Superior temporal gyrus (tissue), 1 donor: ENCODE results near the gene TCEA3.
"Not testable (repeated sequence)": the region's sequence is repeated elsewhere in the genome, so short reads cannot be mapped to it uniquely, and the experiment has no call there.

Experiments
- DNase-seq: peaks from one replicate; pipeline ENCODE4 v3.0.0-alpha.2; 2016; ENCODE audit errors: extremely low spot score

TCEA3 gene

GRCh38 chr1:23392125-23392855 lies 32.3 kb downstream of the TCEA3 start:
- no peak for DNase-seq

- DNase-seq = no peak
These were observed 34.7 kb downstream of the TCEA3 start for GRCh38 chr1:23389837-23390321.

DNA sequence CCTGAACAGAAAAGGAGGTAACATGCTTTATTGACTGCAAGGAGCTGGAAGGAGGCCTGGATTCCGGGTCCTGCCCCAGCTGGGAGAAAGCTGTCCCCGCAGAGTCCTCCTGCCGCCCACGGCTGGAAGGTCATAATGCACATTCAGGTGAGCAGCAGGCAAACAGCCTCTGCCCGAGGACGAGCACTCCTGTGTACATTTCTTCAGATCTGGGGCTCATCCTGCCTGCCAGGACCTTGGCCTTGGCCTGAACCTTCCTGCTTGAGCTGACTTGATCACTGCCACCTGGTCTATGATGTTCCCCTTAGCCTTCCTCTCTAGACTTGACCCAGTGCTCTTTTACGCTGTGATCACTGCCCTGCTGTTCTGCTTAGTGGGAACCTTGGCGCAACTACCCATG lies 37.1 kb downstream of the TCEA3 start:
- DNase-seq = no peak

GRCh38 chr1:23385119-23385621 lies 39.4 kb downstream of the TCEA3 start:
- no peak for DNase-seq

- no peak for DNase-seq
These were observed 40.1 kb downstream of the TCEA3 start for GRCh38 chr1:23384312-23385058.

DNA sequence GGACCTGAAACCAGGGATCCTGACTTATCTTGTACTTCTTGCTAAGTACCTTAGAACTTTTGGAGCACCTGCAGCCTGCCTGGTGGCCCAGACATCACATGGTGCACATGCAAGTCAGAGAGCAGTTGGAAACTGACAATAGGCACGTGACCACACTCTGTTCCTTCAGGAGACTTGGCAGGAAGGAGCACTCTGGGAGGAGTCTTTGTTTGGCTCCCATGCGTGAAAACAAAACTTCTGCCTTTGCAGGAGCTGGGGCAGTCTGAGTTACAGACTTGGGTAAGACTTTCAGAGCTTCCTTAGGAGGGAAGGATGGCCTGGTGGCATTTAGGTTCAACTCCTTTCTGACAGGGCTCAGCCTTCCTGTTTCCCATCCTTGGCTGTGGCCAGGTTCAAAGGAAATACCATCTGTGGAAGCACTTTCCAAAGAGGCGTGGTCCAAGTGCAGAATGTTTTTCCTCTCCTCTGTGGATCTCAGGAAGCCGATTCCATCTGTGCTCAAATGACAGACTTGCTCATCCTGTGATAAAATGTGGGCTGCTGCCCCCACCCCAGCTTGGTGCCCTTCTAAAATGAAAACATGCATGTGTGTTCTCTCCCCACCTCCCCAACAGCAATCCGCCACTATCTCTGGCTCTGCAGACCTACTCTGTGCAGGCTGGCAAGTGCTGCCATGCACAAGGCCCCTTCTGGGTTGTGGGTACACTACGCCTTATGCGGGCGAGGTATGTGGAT lies 40.8 kb downstream of the TCEA3 start:
- no peak for DNase-seq

- no peak for DNase-seq
These were observed 43.2 kb downstream of the TCEA3 start for GRCh38 chr1:23381233-23381885.

- DNase-seq = no peak
These were observed 43.8 kb downstream of the TCEA3 start for GRCh38 chr1:23380719-23381118.

DNA sequence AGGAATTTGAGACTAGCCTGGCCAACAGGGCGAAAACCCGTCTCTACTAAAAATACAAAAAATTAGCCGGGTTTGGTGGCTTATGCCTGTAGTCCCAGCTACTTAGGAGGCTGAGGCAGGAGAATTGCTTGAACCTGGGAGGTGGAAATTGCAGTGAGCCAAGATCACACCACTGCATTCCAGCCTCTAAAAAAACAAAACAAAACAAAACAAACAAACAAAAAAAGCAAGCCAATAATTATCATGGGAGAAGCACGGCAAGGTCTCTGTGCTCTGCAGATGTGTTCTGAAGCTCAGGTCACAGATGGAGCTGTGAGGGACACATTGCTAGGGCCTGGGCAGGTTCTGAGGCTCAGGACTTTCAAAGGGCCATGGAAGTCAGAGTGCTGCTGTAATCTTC lies 44.3 kb downstream of the TCEA3 start:
- not testable (repeated sequence) for DNase-seq

GRCh38 chr1:23376890-23377811 lies 47.4 kb downstream of the TCEA3 start:
- no peak for DNase-seq

DNA sequence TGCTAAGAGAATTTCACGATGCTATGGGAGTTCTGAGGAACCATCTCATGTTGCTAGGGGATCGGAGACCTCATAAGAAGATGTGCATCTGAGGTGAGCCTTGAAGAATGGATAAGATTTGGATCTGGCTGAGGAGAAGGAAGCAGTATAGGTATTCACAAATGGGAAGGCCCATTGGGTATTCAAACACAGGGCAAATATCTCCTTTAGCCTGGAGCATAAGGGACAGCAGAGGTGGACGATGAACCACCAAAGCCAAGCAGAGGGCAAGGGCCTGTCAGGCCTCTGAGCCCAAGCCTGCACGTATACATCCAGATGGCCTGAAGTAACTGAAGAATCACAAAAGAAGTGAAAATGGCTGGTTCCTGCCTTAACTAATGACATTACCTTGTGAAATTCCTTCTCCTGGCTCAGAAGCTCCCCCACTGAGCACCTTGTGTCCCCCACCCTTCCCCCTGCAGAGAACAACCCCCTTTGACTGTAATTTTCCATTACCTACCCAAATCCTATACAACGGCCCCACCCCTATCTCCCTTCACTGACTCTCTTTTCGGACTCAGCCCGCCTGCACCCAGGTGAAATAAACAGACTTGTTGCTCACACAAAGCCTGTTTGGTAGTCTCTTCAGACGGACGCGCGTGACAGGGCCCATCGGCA lies 50.3 kb downstream of the TCEA3 start:
- not testable (repeated sequence) for DNase-seq

DNA sequence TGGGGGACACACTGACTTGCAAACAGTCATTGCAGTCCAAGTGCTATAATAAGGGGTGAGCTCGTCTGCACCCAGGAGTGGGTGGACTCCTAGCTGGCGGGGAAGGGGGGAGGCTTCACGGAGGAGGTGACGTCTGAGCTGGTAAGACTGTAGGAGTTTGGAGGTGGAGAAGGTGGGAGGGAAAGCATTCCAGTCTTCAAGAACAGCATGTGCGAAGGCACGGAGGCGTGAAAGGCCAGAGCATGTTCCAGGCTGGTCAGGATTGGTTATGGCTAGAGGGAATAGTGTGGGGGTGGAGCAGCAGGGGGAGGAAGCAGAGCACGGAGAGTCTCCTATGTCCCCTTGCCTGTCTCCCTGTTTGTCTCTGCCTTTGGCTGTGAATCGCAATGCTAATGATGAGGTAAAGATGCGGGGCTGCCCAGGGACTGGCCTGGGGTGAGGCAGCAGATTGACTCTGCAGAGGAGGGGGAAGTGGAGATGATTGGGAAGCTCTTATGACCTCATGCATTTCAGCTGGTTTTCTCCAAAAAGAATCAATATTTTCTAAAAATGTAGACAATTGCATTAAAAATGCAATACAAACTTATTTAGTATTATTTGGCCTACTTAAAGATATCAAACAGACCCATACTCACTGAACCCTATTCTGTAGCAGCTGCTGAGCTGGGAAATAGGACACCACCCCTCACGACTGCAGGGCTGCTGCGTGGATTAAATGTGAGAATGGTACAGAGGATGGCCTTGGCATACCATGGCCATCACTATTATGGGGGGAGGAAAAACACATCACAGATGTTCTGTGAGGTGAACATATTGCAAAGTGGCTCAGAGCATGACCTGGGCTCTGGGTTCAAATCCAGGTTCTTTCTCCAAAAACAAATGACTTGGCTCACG lies 52.3 kb downstream of the TCEA3 start:
- no peak for DNase-seq

GRCh38 chr1:23370709-23371584 lies 53.6 kb downstream of the TCEA3 start:
- DNase-seq = no peak

- no peak for DNase-seq
These were observed 54.2 kb downstream of the TCEA3 start for GRCh38 chr1:23370330-23370708.

- DNase-seq = peak; percentile 76
These were observed 55.1 kb downstream of the TCEA3 start, which contains the start of gene ZNF436 for GRCh38 chr1:23369335-23370013. ZNF436 (minus strand) TSS chr1:23369836; CDS start chr1:23368005, 1,831 bp downstream.

GRCh38 chr1:23368562-23369334 lies 55.8 kb downstream of the TCEA3 start:
- peak; percentile 93 for DNase-seq
